Hepatocyte (in vitro differentiated cells): ENCODE results near the gene RGR. TPM values are rescaled to one million over a fixed set of nuclear protein-coding genes. Genes with fewer than 3 reads are reported as not detected.

Experiments used
- DNase-seq: peaks from one replicate; pipeline ENCODE4 v3.0.0-alpha.2; 2016; ENCODE audit warnings: low spot score
- H2AFZ ChIP-seq: fragments of 200-600 bp; sonication (generic); 2 replicates; pipeline ENCODE4 v1.6.0; 2016; ENCODE audit warnings: antibody characterized with exemption, mild to moderate bottlenecking
- H3K27ac ChIP-seq: fragments of 200-600 bp; sonication (generic); 2 replicates; pipeline ENCODE4 v1.5.1; 2016; ENCODE audit warnings: mild to moderate bottlenecking
- H3K27me3 ChIP-seq: fragments of 200-600 bp; sonication (generic); 2 replicates; pipeline ENCODE4 v1.6.1; 2016
- H3K36me3 ChIP-seq: fragments of 200-600 bp; sonication (generic); replicated peaks from 2 replicates; pipeline ENCODE4 v1.5.1; 2016; ENCODE audit warnings: low read depth; ENCODE audit not compliant: insufficient read depth
- H3K4me1 ChIP-seq: fragments of 200-600 bp; sonication (generic); 2 replicates; pipeline ENCODE4 v1.5.1; 2016; ENCODE audit warnings: mild to moderate bottlenecking, moderate library complexity; ENCODE audit not compliant: insufficient read depth
- H3K4me2 ChIP-seq: fragments of 200-600 bp; sonication (generic); 2 replicates; pipeline ENCODE4 v1.6.0; 2016
- H3K4me3 ChIP-seq: fragments of 200-600 bp; sonication (generic); 2 replicates; pipeline ENCODE4 v1.5.1; 2016; ENCODE audit warnings: mild to moderate bottlenecking
- H3K79me2 ChIP-seq: fragments of 200-600 bp; sonication (generic); 2 replicates; pipeline ENCODE4 v1.6.0; 2017; ENCODE audit warnings: mild to moderate bottlenecking
- H3K9me2 ChIP-seq: fragments of 200-600 bp; sonication (generic); replicated peaks from 2 replicates; pipeline ENCODE4 v1.6.0; 2017; ENCODE audit warnings: mild to moderate bottlenecking; ENCODE audit not compliant: insufficient read depth
- H3K9me3 ChIP-seq: fragments of 200-600 bp; sonication (generic); 2 replicates; pipeline ENCODE4 v1.5.1; 2016; ENCODE audit warnings: low read depth, mild to moderate bottlenecking
- H4K20me1 ChIP-seq: fragments of 200-600 bp; sonication (generic); 2 replicates; pipeline ENCODE4 v1.6.0; 2016; ENCODE audit warnings: mild to moderate bottlenecking; ENCODE audit not compliant: insufficient read depth, poor library complexity, severe bottlenecking
- EZH2 ChIP-seq: fragments of 200-600 bp; sonication (generic); IDR thresholded peaks from 2 replicates; pipeline ENCODE4 v1.6.1; 2016; ENCODE audit warnings: antibody characterized with exemption, mild to moderate bottlenecking, borderline replicate concordance
- EZH2phosphoT487 ChIP-seq: fragments of 200-600 bp; sonication (generic); IDR thresholded peaks from one replicate; pipeline ENCODE4 v1.6.1; 2018; ENCODE audit warnings: antibody characterized with exemption, mild to moderate bottlenecking, low read depth, moderate library complexity; ENCODE audit not compliant: unreplicated experiment, severe bottlenecking
- WGBS: methylation state at CpG from one replicate; pipeline ENCODE4 v1.1.6; 2016; ENCODE audit warnings: low lambda C conversion rate; ENCODE audit errors: missing lambda C conversion rate; 5-methylcytosine and 5-hydroxymethylcytosine counted together
- polyA plus RNA-seq: library from polyadenylated mRNA; unstranded; fragments of >200 nt; fragmentation: Nextera tagmentation; extraction: Ambion mirVana; gene quantifications from 2 replicates; pipeline ENCODE4 v1.2.1, GENCODE V29; 2016
- total RNA-seq: library from RNA; depleted of rRNA; stranded (reverse); fragments of >200 nt; gene quantifications from 2 replicates; pipeline ENCODE4 v1.2.3, GENCODE V29; 2014
- TF ChIP-seq, protein P1 (sequence below): fragments of 200-600 bp; sonication (generic); IDR thresholded peaks from 2 replicates; pipeline ENCODE4 v1.5.1; 2016; ENCODE audit warnings: antibody characterized with exemption, mild to moderate bottlenecking; ENCODE audit not compliant: poor library complexity

The RGR gene
- total and polyA plus RNA-seq, 2 experiments from 2014 or later: not detected

DNA sequence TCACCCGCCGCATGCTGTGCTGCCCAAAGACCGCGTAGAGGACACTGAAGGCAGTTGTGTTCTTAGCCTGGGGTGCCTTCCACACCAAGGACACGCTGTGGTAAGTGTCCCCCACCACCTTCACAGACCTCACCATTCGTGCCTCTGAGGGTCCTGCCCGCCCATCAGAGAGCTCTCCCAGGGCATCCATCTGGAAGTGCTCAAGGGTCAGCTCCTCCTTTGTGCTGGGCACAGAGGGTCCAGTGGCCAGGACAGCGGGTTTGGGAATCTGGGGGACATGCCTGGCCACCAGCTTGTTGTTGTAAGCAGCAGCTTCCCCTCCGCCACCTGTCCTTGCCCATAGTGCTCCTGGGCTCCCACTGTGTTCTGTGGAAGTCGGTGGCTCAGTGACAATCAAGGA lies 12.5 kb upstream of the RGR start:
- no peaks in the 10 kb centered on the region for H3K9me3 ChIP-seq
- H4K20me1 ChIP-seq: no peaks in the 10 kb centered on the region
- no peak overlapping the region for H3K4me2 ChIP-seq
- H3K36me3 ChIP-seq: no peaks in the 10 kb centered on the region
- no peak overlapping the region for H3K4me3 ChIP-seq
- WGBS: 88% methylated on average over 10 of the region's 10 CpGs
- no peaks in the 10 kb centered on the region for H3K4me1 ChIP-seq
- peaks cover 8% of the 10 kb centered on the region for H3K27me3 ChIP-seq
- no peak overlapping the region for H3K27ac ChIP-seq
- DNase-seq: no peak
- H3K9me2 ChIP-seq: no peaks in the 10 kb centered on the region
- H2AFZ ChIP-seq: no peak overlapping the region
- H3K79me2 ChIP-seq: no peaks in the 10 kb centered on the region
- TF ChIP-seq EZH2 (no peak), EZH2phosphoT487 (no peak)
- TF ChIP-seq, protein P1, sequence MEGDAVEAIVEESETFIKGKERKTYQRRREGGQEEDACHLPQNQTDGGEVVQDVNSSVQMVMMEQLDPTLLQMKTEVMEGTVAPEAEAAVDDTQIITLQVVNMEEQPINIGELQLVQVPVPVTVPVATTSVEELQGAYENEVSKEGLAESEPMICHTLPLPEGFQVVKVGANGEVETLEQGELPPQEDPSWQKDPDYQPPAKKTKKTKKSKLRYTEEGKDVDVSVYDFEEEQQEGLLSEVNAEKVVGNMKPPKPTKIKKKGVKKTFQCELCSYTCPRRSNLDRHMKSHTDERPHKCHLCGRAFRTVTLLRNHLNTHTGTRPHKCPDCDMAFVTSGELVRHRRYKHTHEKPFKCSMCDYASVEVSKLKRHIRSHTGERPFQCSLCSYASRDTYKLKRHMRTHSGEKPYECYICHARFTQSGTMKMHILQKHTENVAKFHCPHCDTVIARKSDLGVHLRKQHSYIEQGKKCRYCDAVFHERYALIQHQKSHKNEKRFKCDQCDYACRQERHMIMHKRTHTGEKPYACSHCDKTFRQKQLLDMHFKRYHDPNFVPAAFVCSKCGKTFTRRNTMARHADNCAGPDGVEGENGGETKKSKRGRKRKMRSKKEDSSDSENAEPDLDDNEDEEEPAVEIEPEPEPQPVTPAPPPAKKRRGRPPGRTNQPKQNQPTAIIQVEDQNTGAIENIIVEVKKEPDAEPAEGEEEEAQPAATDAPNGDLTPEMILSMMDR: no peak

DNA sequence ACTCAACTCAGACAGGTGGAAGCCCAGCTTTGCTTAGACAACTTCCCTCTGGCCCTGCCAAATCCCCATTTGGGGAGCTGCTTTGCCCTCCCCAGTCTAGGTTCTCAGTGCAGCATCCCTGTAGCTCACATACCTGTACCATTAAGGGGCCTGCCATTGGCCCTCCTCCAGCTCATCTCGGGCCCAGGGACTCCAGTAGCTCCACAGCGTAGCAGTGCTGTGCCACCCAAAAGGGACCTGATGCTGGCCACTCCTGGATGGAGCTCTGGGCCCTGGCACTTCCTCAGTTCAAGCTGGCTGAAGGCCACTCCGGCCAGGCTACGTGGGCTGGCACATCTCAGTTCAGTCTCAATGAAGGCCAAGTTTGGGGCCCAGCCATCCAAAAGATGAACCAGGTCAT lies 10.9 kb upstream of the RGR start:
- no peak for DNase-seq
- no peaks in the 10 kb centered on the region for H3K79me2 ChIP-seq
- no peaks in the 10 kb centered on the region for H3K9me2 ChIP-seq
- no peak for TF ChIP-seq EZH2
- no peak for TF ChIP-seq EZH2phosphoT487
- TF ChIP-seq, protein P1: no peak
- no peaks in the 10 kb centered on the region for H4K20me1 ChIP-seq
- 88% methylated on average over 4 of the region's 4 CpGs for WGBS
- no peaks in the 10 kb centered on the region for H3K4me1 ChIP-seq
- H3K36me3 ChIP-seq: no peaks in the 10 kb centered on the region
- no peak overlapping the region for H3K4me3 ChIP-seq
- H3K27me3 ChIP-seq: peaks cover 12% of the 10 kb centered on the region
- no peak overlapping the region for H3K27ac ChIP-seq
- no peak overlapping the region for H2AFZ ChIP-seq
- no peaks in the 10 kb centered on the region for H3K9me3 ChIP-seq
- no peak overlapping the region for H3K4me2 ChIP-seq

DNA sequence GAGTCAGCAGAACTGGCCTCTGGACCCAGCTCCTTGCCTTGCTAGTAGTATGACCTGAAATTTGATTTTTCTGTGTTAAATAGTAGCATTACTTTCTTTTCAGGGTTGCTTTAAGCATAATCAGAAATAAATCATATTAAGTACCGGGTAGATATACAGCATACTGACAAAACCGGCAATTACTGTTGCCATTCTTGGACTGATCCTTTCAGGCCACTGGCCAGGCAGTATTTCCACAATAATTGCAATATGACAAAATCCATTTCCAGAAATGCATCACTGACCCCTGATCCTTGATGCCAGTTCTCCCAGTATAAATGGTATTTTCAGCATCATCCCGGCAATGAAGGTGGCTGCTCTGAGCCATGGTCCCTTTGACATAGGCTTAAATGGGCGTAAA lies 10.4 kb upstream of the RGR start:
- no peaks in the 10 kb centered on the region for H3K36me3 ChIP-seq
- no peaks in the 10 kb centered on the region for H3K4me1 ChIP-seq
- TF ChIP-seq EZH2phosphoT487 (no peak), EZH2 (no peak)
- TF ChIP-seq, protein P1: no peak
- H2AFZ ChIP-seq: no peak overlapping the region
- H3K4me3 ChIP-seq: no peak overlapping the region
- DNase-seq: no peak
- no peaks in the 10 kb centered on the region for H3K9me3 ChIP-seq
- H3K79me2 ChIP-seq: no peaks in the 10 kb centered on the region
- no peaks in the 10 kb centered on the region for H3K9me2 ChIP-seq
- WGBS: 75% methylated on average over 4 of the region's 4 CpGs
- peaks cover 15% of the 10 kb centered on the region for H3K27me3 ChIP-seq
- no peak overlapping the region for H3K27ac ChIP-seq
- H3K4me2 ChIP-seq: no peak overlapping the region
- no peaks in the 10 kb centered on the region for H4K20me1 ChIP-seq

DNA sequence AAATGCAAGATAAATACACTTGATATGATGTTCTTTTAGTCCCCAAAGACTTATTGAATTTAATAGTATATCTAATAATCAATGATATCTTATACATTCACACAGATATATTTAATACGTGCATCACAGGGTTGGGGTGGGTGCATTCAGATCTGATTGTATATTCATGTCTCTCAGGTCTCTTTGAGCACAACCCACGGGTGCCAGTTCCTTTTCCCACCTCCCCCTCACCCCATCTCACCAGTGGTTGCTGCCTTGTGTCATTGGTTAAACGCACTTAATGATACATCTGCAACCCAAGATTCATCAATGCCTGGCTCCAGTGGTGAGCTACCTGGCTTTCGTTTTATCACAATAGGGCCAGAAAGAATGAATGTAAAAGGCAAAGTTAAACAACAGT lies 9.8 kb upstream of the RGR start:
- H3K27ac ChIP-seq: no peak overlapping the region
- H3K79me2 ChIP-seq: no peaks in the 10 kb centered on the region
- H3K9me3 ChIP-seq: no peaks in the 10 kb centered on the region
- no peaks in the 10 kb centered on the region for H3K4me1 ChIP-seq
- no peak overlapping the region for H2AFZ ChIP-seq
- no peaks in the 10 kb centered on the region for H3K9me2 ChIP-seq
- TF ChIP-seq EZH2 (no peak), EZH2phosphoT487 (no peak)
- TF ChIP-seq, protein P1: no peak
- H3K27me3 ChIP-seq: peaks cover 15% of the 10 kb centered on the region
- no peak overlapping the region for H3K4me2 ChIP-seq
- no peaks in the 10 kb centered on the region for H3K36me3 ChIP-seq
- WGBS: 86% methylated on average over 4 of the region's 4 CpGs
- DNase-seq: no peak
- H4K20me1 ChIP-seq: no peaks in the 10 kb centered on the region
- no peak overlapping the region for H3K4me3 ChIP-seq
